AG10803 (cell line): ENCODE results near the gene PMEPA1.

ENCODE experiments used
- DNase-seq: peaks from one replicate; pipeline ENCODE4 v3.0.0; 2010; ENCODE audit warnings: low read depth
- H3K4me3 ChIP-seq: 2 replicates; pipeline ENCODE4 v1.5.1; 2011; ENCODE audit warnings: mild to moderate bottlenecking, low read length, control low read depth
- TF ChIP-seq, protein P1 (sequence below): conservative IDR thresholded peaks from 2 replicates; pipeline ENCODE4 v1.5.1; 2011; ENCODE audit warnings: mild to moderate bottlenecking, low read length, control low read depth, inconsistent platforms

PMEPA1 gene

DNA sequence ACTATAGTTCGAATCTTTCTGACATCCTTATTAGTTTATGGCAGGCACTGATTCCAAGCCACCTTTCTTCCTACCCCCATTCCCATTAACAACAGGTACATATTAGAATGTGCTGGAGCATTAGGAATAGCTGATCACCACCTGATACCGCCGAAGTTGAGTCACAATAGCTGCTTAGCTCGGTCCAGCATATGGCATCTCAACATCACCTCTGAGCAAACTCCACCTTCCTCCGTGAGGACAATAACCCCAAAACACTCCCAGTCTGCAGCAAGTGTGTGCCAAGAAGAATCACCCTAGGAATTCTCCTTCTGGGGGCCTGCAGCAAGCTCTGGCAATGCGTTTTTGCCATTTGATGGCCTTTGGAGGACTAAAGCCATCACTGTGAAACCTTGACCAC lies 8.7 kb downstream of the PMEPA1 start:
- TF ChIP-seq, protein P1, sequence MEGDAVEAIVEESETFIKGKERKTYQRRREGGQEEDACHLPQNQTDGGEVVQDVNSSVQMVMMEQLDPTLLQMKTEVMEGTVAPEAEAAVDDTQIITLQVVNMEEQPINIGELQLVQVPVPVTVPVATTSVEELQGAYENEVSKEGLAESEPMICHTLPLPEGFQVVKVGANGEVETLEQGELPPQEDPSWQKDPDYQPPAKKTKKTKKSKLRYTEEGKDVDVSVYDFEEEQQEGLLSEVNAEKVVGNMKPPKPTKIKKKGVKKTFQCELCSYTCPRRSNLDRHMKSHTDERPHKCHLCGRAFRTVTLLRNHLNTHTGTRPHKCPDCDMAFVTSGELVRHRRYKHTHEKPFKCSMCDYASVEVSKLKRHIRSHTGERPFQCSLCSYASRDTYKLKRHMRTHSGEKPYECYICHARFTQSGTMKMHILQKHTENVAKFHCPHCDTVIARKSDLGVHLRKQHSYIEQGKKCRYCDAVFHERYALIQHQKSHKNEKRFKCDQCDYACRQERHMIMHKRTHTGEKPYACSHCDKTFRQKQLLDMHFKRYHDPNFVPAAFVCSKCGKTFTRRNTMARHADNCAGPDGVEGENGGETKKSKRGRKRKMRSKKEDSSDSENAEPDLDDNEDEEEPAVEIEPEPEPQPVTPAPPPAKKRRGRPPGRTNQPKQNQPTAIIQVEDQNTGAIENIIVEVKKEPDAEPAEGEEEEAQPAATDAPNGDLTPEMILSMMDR: no peak
- H3K4me3 ChIP-seq: no peak overlapping the region
- no peak for DNase-seq

- no peak overlapping the region for H3K4me3 ChIP-seq
- TF ChIP-seq, protein P1: no peak
- DNase-seq: no peak
These were observed 10.4 kb downstream of the PMEPA1 start for GRCh38 chr20:57699395-57699794.

DNA sequence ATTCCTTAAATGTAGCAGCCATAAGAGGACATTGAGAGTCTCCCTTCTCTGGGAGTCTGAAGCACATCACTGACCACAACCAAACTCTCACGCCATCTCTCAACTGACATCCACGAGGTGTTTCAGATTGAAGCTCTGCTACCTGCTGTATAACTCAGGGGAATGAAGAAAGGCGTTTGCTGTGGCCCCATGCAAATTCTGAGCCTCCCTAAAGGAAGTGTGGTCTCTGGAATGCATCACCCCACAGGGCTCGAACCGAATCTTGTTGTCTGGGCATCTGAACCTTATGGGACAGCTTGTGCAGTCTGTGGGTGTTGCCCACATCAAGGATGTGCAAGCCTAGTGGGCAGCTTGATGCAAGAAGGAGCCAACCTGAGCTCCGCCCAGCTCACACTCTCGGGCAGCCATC lies 10.9 kb downstream of the PMEPA1 start:
- TF ChIP-seq, protein P1: no peak
- H3K4me3 ChIP-seq: no peak overlapping the region
- no peak for DNase-seq

GRCh38 chr20:57698116-57698866 lies 11.5 kb downstream of the PMEPA1 start:
- no peak overlapping the region for H3K4me3 ChIP-seq
- TF ChIP-seq, protein P1: no peak
- peak; percentile 95 for DNase-seq

DNA sequence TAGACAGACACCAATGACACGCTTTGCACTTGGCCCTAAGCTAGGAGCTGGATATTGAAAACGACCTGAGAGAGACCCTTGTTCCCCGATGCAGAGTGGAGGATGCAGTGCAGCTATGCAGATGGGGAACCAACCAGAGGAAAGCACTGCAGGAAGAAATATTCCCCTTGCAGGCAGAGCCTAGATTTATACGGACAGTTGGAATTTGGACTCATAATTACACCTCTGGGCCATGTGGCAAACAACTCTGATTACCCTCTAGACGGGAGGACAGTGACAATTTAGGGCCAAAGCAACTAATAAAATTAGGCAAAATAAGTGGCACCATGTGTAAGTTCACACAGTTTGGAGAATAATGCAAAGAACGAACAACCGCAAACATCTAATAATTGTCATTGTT lies 12.3 kb downstream of the PMEPA1 start:
- TF ChIP-seq, protein P1: no peak
- H3K4me3 ChIP-seq: no peak overlapping the region
- DNase-seq: no peak

GRCh38 chr20:57696401-57696961 lies 13.3 kb downstream of the PMEPA1 start:
- H3K4me3 ChIP-seq: no peak overlapping the region
- no peak for DNase-seq
- TF ChIP-seq, protein P1: no peak

DNA sequence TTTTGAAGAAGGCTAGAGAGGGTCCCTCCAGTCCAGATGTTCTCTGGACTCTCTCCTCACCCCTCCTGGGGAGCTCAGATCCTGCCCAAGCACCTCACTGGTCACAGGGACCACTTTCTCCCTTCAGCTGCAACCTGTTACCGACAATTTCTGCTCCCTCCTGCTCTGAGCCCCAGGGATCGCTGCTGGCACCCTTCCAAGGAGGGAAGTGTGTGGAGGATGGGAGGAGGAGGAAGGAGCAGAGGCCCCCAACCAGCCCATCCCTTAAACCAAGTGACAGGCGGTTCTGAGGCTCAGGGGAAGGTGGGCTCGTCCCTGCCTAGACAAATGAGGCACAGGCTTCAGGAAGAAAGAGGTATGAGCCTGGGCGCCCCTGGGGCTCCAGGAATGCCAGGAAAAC lies 13.9 kb downstream of the PMEPA1 start:
- TF ChIP-seq, protein P1: no peak
- no peak overlapping the region for H3K4me3 ChIP-seq
- DNase-seq: no peak
